Endothelial cell (in vitro differentiated cells): Measurements from ENCODE around the gene DNM1. TPM values are rescaled to one million over a fixed set of nuclear protein-coding genes. Genes with fewer than 3 reads are reported as not detected.

ENCODE experiments used
- DNase-seq: peaks from one replicate; pipeline ENCODE4 v3.0.0; 2021; ENCODE audit warnings: low spot score
- H3K27ac Mint-ChIP-seq: one replicate; pipeline ENCODE4 v1.8.0; 2021; ENCODE audit warnings: mixed read lengths, inconsistent platforms; ENCODE audit not compliant: unreplicated experiment
- H3K27me3 Mint-ChIP-seq: one replicate; pipeline ENCODE4 v1.8.0; 2021; ENCODE audit warnings: mild to moderate bottlenecking, moderate library complexity, mixed read lengths, inconsistent platforms; ENCODE audit not compliant: unreplicated experiment
- H3K36me3 Mint-ChIP-seq: one replicate; pipeline ENCODE4 v1.8.0; 2021; ENCODE audit warnings: mild to moderate bottlenecking, low read depth, mixed read lengths, inconsistent platforms; ENCODE audit not compliant: unreplicated experiment
- H3K4me1 Mint-ChIP-seq: one replicate; pipeline ENCODE4 v1.8.0; 2021; ENCODE audit warnings: mild to moderate bottlenecking, mixed read lengths, inconsistent platforms; ENCODE audit not compliant: unreplicated experiment
- H3K4me3 Mint-ChIP-seq: one replicate; pipeline ENCODE4 v1.8.0; 2021; ENCODE audit warnings: mild to moderate bottlenecking, mixed read lengths, inconsistent platforms; ENCODE audit not compliant: unreplicated experiment
- H3K9me3 Mint-ChIP-seq: one replicate; pipeline ENCODE4 v1.8.0; 2021; ENCODE audit warnings: mixed read lengths, inconsistent platforms; ENCODE audit not compliant: unreplicated experiment
- total RNA-seq: library from RNA; stranded (reverse); fragmentation: NEBNext Ultra II Directional; extraction: Animal tissue kit (Norgen Biotek cat#: 25700); gene quantifications from one replicate; pipeline ENCODE4 v1.2.1, GENCODE V29; 2021; ENCODE audit not compliant: unreplicated experiment
- TF ChIP-seq, protein P1 (sequence below): fragments of 200-600 bp; sonication (generic); IDR thresholded peaks from one replicate; pipeline ENCODE4 v1.5.0; 2021; ENCODE audit warnings: antibody characterized with exemption; ENCODE audit not compliant: unreplicated experiment

The DNM1 gene
- total RNA-seq, 1 donor from 2014 or later, result 8.0 TPM

DNA sequence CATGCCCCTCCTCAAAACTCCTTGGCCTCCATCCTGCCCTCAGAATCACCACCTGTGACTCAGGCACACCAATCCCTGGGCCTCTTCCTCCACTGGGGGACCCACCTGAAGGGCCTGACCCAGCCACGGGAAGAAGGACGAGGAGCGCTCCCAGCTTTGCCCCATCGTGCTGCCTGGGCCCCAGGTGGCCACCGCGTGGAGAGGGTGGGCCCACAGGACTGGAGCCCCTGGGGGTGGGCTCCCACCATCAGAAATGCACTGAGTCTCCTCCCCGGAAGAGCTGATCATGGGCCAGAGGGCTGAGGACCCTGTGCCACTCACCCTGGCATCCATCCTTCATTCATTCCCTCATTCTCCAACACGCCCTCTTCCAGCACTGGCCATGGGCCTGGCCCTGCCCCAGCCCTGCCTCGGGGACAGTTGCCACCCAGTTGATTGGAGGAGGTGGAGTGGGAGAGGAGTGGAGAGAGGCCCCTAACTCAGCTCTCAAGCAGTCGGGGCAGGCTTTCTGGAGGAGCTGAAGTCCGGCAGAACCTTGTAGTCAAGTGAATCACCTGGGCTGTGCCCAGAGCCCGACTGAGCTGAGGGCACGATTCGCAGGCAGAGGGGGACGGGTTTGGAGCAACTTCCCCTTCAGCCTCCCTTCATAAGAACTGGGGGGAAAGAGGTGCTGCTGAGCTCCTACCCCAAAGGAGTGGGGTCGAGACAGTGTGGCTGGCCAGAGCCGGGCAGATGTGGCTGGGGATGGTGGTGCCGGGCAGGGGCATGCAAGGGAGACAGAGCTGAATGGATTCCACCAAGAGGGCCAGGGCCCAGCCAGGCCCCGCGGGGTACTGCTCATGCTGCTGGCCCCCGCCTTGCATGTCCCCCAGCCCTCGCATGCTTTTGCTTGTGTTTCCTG, 29.6 kb downstream of the DNM1 start:
- no peaks in the 10 kb centered on the region for H3K36me3 Mint-ChIP-seq
- H3K4me1 Mint-ChIP-seq, result peaks cover 5% of the 10 kb centered on the region
- H3K27me3 Mint-ChIP-seq, result peaks cover 4% of the 10 kb centered on the region
- no peak overlapping the region for H3K27ac Mint-ChIP-seq
- no peak overlapping the region for H3K4me3 Mint-ChIP-seq
- no peak for DNase-seq
- H3K9me3 Mint-ChIP-seq, result no peaks in the 10 kb centered on the region
- TF ChIP-seq, protein P1, sequence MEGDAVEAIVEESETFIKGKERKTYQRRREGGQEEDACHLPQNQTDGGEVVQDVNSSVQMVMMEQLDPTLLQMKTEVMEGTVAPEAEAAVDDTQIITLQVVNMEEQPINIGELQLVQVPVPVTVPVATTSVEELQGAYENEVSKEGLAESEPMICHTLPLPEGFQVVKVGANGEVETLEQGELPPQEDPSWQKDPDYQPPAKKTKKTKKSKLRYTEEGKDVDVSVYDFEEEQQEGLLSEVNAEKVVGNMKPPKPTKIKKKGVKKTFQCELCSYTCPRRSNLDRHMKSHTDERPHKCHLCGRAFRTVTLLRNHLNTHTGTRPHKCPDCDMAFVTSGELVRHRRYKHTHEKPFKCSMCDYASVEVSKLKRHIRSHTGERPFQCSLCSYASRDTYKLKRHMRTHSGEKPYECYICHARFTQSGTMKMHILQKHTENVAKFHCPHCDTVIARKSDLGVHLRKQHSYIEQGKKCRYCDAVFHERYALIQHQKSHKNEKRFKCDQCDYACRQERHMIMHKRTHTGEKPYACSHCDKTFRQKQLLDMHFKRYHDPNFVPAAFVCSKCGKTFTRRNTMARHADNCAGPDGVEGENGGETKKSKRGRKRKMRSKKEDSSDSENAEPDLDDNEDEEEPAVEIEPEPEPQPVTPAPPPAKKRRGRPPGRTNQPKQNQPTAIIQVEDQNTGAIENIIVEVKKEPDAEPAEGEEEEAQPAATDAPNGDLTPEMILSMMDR, result no peak

DNA sequence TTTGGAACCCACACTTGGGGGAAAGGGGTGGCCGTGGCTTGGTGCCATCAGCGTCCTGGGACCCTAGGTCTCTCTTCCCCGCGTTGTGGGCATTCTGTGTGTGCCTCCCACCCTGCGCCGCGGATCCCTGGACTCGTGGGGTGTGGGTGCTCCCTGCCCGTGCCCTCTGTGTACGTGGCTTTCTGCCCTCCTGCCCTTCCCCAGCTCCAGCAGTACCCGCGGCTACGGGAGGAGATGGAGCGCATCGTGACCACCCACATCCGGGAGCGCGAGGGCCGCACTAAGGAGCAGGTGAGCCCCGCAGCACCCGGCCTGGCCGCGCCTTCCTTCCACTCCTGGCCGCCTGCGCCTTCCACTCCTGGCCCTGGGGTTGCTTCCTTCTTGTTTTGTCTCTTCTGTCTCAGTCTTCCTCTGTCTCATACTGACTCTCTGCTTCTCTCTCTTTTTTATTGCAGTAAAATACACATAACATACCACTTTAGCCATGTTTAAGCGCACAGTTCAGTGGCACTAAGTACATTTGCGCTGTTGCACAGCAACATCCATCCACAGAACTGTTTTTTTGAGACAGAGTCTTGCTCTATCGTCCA, 30.7 kb downstream of the DNM1 start:
- Mint-ChIP-seq H3K36me3 (no peaks in the 10 kb centered on the region), H3K27ac (no peak overlapping the region), H3K27me3 (peaks cover 4% of the 10 kb centered on the region), H3K4me1 (peaks cover 5% of the 10 kb centered on the region), H3K9me3 (no peaks in the 10 kb centered on the region), H3K4me3 (no peak overlapping the region)
- DNase-seq, result no peak
- TF ChIP-seq, protein P1, result no peak

DNA sequence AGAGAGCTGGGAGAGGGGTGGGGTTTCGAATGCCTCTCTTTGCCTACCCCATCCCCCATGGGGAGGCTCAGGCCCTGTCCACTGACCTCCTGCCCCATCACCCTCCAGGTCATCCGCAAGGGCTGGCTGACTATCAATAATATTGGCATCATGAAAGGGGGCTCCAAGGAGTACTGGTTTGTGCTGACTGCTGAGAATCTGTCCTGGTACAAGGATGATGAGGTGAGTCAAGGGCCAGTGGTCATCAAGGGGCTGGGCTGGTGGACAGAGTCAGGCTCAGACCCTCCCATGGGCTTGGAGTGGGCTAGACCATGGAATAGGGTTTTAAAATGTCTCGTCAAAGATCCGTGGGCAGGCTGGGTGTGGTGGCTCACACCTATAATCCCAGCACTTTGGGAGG, 38.9 kb downstream of the DNM1 start:
- Mint-ChIP-seq H3K27me3 (no peaks in the 10 kb centered on the region), H3K36me3 (no peaks in the 10 kb centered on the region), H3K27ac (no peak overlapping the region), H3K9me3 (no peaks in the 10 kb centered on the region), H3K4me1 (peaks cover 15% of the 10 kb centered on the region), H3K4me3 (no peak overlapping the region)
- TF ChIP-seq, protein P1, result no peak
- no peak for DNase-seq

DNA sequence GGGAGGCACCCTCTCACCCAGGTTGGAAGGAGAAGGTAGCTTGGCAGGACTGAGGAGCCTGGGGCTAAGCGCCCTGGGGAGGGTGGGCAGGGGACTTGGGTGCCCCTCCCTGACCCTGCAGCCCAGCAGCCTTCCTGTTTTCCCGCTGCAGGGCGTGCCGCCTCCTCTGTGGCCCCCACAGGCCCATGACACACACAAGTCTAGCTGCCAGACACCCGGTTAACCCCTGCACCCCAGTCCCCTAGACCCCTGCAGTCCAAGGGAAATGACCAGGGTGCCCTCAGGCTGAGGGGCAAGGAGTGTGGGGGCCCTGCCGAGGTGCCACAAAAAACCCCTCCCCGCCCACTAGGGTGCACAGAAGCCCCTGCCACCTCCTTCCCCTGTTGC, 39.6 kb downstream of the DNM1 start:
- peaks cover 15% of the 10 kb centered on the region for H3K4me1 Mint-ChIP-seq
- no peak for DNase-seq
- no peak overlapping the region for H3K27ac Mint-ChIP-seq
- peaks cover 4% of the 10 kb centered on the region for H3K27me3 Mint-ChIP-seq
- TF ChIP-seq, protein P1, result no peak
- no peaks in the 10 kb centered on the region for H3K9me3 Mint-ChIP-seq
- no peak overlapping the region for H3K4me3 Mint-ChIP-seq
- peaks cover 3% of the 10 kb centered on the region for H3K36me3 Mint-ChIP-seq
